HG02870 (cell line): ENCODE data around the gene NEU2.

Experiments
- ATAC-seq: cut with Tn5 transposase; IDR thresholded peaks from one replicate; pipeline ENCODE4 v1.9.1; 2021; ENCODE audit warnings: mild to moderate bottlenecking, moderate library complexity; ENCODE audit not compliant: unreplicated experiment

NEU2 gene

GRCh38 chr2:233032551-233033320 is at the start of gene NEU2:
NEU2 (plus strand) TSS chr2:233032672; CDS start chr2:233032672, 0 bp downstream.
- ATAC-seq = no peak

GRCh38 chr2:232982926-232983668 is 49.4 kb upstream of the NEU2 start:
- no peak for ATAC-seq

- no peak for ATAC-seq
Observed at GRCh38 chr2:232983669-232984140, 48.8 kb upstream of the NEU2 start.

GRCh38 chr2:232984451-232985207 is 47.8 kb upstream of the NEU2 start:
- no peak for ATAC-seq

- ATAC-seq = no peak
Observed at GRCh38 chr2:232986155-232986554, 46.3 kb upstream of the NEU2 start.

- no peak for ATAC-seq
Observed at GRCh38 chr2:232993231-232993821, 39.1 kb upstream of the NEU2 start.

- no peak for ATAC-seq
Observed at GRCh38 chr2:232994446-232994845, 38.0 kb upstream of the NEU2 start.

- no peak for ATAC-seq
Observed at GRCh38 chr2:232997749-232998665, 34.5 kb upstream of the NEU2 start.

- no peak for ATAC-seq
Observed at GRCh38 chr2:232998666-232998985, 33.8 kb upstream of the NEU2 start.

GRCh38 chr2:232999354-232999753 is 33.1 kb upstream of the NEU2 start:
- ATAC-seq = no peak

- ATAC-seq = no peak
Observed at GRCh38 chr2:233000886-233001750, 31.4 kb upstream of the NEU2 start.

- no peak for ATAC-seq
Observed at GRCh38 chr2:233002829-233003657, 29.4 kb upstream of the NEU2 start.

GRCh38 chr2:233003658-233004555 is 28.6 kb upstream of the NEU2 start:
- no peak for ATAC-seq

- ATAC-seq = no peak
Observed at GRCh38 chr2:233005096-233005495, 27.4 kb upstream of the NEU2 start.

GRCh38 chr2:233006648-233007047 is 25.8 kb upstream of the NEU2 start:
- no peak for ATAC-seq

- no peak for ATAC-seq
Observed at GRCh38 chr2:233007270-233007669, 25.2 kb upstream of the NEU2 start.

GRCh38 chr2:233007739-233008138 is 24.7 kb upstream of the NEU2 start:
- ATAC-seq = no peak
